ENCODE results near the gene ATP1B3. TPM values are rescaled to one million over a fixed set of nuclear protein-coding genes. Genes with fewer than 3 reads are reported as not detected.
"Not testable (repeated sequence)": the region's sequence is repeated elsewhere in the genome, so short reads cannot be mapped to it uniquely, and the experiment has no call there.

Gene ATP1B3
- total RNA-seq, 6 experiments from 2014 or later = 219 to 273 (median 247) TPM

DNA sequence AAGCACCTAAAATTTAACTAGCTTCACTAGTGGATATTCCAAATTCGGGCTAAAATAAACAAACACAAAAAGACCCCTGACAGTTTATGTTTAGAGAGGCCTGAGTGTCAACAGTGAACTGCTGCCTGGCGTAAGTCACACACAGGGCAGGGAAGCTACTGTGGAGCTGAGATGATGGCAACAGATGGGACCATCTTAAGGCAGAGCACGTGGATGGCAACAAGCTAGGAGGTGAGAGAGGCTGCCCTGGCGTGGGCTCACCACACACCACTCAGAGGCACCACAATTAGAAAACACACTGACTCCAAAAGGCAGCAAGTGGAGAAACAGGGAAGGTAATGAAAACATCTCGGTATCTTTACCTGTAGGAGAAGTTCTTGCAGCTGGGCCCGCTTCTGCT, 93.3 kb downstream of the ATP1B3 start:
- Mint-ChIP-seq H3K27me3 (ENCODE audit: insufficient read depth) (no peaks in the 10 kb centered on the region), H3K4me3 (no peak overlapping the region), H3K36me3 (ENCODE audit: low read depth) (no peaks in the 10 kb centered on the region), H3K27ac (no peak overlapping the region), H3K4me1 (ENCODE audit: low read depth) (no peaks in the 10 kb centered on the region), H3K9me3 (no peaks in the 10 kb centered on the region)
- TF ChIP-seq, protein P1, sequence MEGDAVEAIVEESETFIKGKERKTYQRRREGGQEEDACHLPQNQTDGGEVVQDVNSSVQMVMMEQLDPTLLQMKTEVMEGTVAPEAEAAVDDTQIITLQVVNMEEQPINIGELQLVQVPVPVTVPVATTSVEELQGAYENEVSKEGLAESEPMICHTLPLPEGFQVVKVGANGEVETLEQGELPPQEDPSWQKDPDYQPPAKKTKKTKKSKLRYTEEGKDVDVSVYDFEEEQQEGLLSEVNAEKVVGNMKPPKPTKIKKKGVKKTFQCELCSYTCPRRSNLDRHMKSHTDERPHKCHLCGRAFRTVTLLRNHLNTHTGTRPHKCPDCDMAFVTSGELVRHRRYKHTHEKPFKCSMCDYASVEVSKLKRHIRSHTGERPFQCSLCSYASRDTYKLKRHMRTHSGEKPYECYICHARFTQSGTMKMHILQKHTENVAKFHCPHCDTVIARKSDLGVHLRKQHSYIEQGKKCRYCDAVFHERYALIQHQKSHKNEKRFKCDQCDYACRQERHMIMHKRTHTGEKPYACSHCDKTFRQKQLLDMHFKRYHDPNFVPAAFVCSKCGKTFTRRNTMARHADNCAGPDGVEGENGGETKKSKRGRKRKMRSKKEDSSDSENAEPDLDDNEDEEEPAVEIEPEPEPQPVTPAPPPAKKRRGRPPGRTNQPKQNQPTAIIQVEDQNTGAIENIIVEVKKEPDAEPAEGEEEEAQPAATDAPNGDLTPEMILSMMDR (IDR thresholded peaks at IDR 0.05) = no peak
- DNase-seq = no peak

GRCh38 chr3:141971571-141971970, 95.1 kb downstream of the ATP1B3 start:
- TF ChIP-seq, protein P1 (IDR thresholded peaks at IDR 0.05) = no peak
- H3K27ac Mint-ChIP-seq = no peak overlapping the region
- no peak for DNase-seq
- H3K36me3 Mint-ChIP-seq (ENCODE audit: low read depth) = no peaks in the 10 kb centered on the region
- no peaks in the 10 kb centered on the region for H3K27me3 Mint-ChIP-seq (ENCODE audit: insufficient read depth)
- no peak overlapping the region for H3K4me3 Mint-ChIP-seq
- H3K4me1 Mint-ChIP-seq (ENCODE audit: low read depth) = no peaks in the 10 kb centered on the region
- H3K9me3 Mint-ChIP-seq = no peaks in the 10 kb centered on the region

- Mint-ChIP-seq H3K4me1 (ENCODE audit: low read depth) (no peaks in the 10 kb centered on the region), H3K27me3 (ENCODE audit: insufficient read depth) (no peaks in the 10 kb centered on the region), H3K36me3 (ENCODE audit: low read depth) (no peaks in the 10 kb centered on the region), H3K4me3 (no peak overlapping the region), H3K9me3 (no peaks in the 10 kb centered on the region), H3K27ac (no peak overlapping the region)
- no peak for DNase-seq
- TF ChIP-seq, protein P1 (IDR thresholded peaks at IDR 0.05) = no peak
Measured at GRCh38 chr3:141972399-141972798, 96.0 kb downstream of the ATP1B3 start.

- H3K36me3 Mint-ChIP-seq (ENCODE audit: low read depth); H3K9me3 Mint-ChIP-seq; H3K4me3 Mint-ChIP-seq; H3K27ac Mint-ChIP-seq; H3K27me3 Mint-ChIP-seq (ENCODE audit: insufficient read depth); DNase-seq: not testable (repeated sequence)
- peaks cover 16% of the 10 kb centered on the region for H3K4me1 Mint-ChIP-seq (ENCODE audit: low read depth)
Measured at GRCh38 chr3:141974777-141975176, 98.3 kb downstream of the ATP1B3 start.

Other genes starting within 250 kb of the ATP1B3 start
- 100 to 1,000 TPM; 135 to 170 (median 139) TPM for gene RNF7, start 138.3 kb upstream of the ATP1B3 start, total RNA-seq (2021; fragmentation: NEBNext Ultra II Directional; extraction: Animal tissue kit (Norgen Biotek cat#: 25700))
- not detected for gene GRK7, start 113.2 kb upstream of the ATP1B3 start, total RNA-seq (2021; fragmentation: NEBNext Ultra II Directional; extraction: Animal tissue kit (Norgen Biotek cat#: 25700))

Data from HFFc6 (cell line).